ENCODE data around the gene NFATC2. TPM values are rescaled to one million over a fixed set of nuclear protein-coding genes. Genes with fewer than 3 reads are reported as not detected.

Gene NFATC2
- total and polyA plus RNA-seq, 2 of the 4 experiments (the other 2 are of a cell fraction) = 0.18 to 0.38 TPM

DNA sequence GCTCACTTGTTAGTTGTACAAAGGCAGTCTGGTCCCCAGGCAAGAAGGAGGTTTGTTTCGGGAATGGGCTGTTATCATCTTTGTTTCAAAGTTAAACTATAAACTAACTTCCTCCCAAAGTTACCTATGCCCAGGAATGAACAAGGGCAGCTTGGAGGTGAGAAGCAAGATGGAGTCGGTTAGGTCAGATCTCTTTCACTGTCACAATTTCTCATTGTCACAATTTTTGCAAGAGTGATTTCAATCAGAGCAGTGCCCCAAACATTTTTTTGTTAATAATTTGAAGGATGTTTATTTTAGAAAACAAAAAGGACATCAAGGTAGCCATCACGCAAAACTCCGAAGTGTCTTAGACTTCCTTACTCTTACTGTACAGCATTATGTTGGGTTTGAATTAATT lies 170.8 kb downstream of the NFATC2 start:
- peak overlapping the region; percentile 71 for H3K4ac ChIP-seq (ENCODE audit: low read depth, low read length)
- no peak overlapping the region for H3K56ac ChIP-seq (ENCODE audit: extremely low read depth, insufficient read depth, low read length)
- no peak overlapping the region for H2BK15ac ChIP-seq (ENCODE audit: low read depth, low read length)
- dilution Hi-C loops (cut with HindIII; ENCODE audit: low sequenced_read_pairs, unreplicated experiment) = no loop called here
- H3K4me2 ChIP-seq (ENCODE audit: low read depth, low read length) = no peak overlapping the region
- no peak overlapping the region for H3K14ac ChIP-seq (replicated peaks; ENCODE audit: low read depth, low read length)
- no peak overlapping the region for H4K5ac ChIP-seq (ENCODE audit: low read depth, low read length)
- H3K36me3 ChIP-seq (ENCODE audit: control insufficient read depth, insufficient read depth, low read length) = no peaks in the 10 kb centered on the region
- H3K4me1 ChIP-seq (ENCODE audit: control insufficient read depth, insufficient read depth, low read length) = peaks cover 13% of the 10 kb centered on the region
- H3K9ac ChIP-seq (ENCODE audit: low read depth, low read length) = no peak overlapping the region
- no peak overlapping the region for H2BK5ac ChIP-seq (ENCODE audit: low read depth, low read length, poor library complexity, severe bottlenecking)
- H3K18ac ChIP-seq (ENCODE audit: low read depth, low read length) = no peak overlapping the region
- in situ Hi-C loops (cut with MboI; ENCODE audit: low sequenced_read_pairs) = loop anchor here (5.0 kb wide), 3 partner anchors 221 to 711 kb away; no protein-coding TSS in a partner anchor
- H3K27ac ChIP-seq (ENCODE audit: insufficient read depth, low read length) = no peak overlapping the region; the same call in 1 of the 2 replicates
- TF ChIP-seq FOS (IDR thresholded peaks at IDR 0.05; ENCODE audit: low read depth, low read length) = no peak
- no peak for TF ChIP-seq CEBPB (IDR thresholded peaks at IDR 0.05; ENCODE audit: low read depth, low read length)
- no peak for TF ChIP-seq RCOR1 (IDR thresholded peaks at IDR 0.05; ENCODE audit: insufficient replicate concordance, low read length)
- no peak for TF ChIP-seq SMC3 (IDR thresholded peaks at IDR 0.05; ENCODE audit: low read depth, low read length)
- TF ChIP-seq RFX5 (IDR thresholded peaks at IDR 0.05; ENCODE audit: low read depth, low read length) = no peak
- TF ChIP-seq, protein P1, sequence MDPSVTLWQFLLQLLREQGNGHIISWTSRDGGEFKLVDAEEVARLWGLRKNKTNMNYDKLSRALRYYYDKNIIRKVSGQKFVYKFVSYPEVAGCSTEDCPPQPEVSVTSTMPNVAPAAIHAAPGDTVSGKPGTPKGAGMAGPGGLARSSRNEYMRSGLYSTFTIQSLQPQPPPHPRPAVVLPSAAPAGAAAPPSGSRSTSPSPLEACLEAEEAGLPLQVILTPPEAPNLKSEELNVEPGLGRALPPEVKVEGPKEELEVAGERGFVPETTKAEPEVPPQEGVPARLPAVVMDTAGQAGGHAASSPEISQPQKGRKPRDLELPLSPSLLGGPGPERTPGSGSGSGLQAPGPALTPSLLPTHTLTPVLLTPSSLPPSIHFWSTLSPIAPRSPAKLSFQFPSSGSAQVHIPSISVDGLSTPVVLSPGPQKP (IDR thresholded peaks at IDR 0.05; ENCODE audit: borderline replicate concordance, low read depth, low read length) = no peak
- TF ChIP-seq MAZ (IDR thresholded peaks at IDR 0.05; ENCODE audit: borderline replicate concordance, low read depth, low read length) = no peak
- TF ChIP-seq CHD1 (IDR thresholded peaks at IDR 0.05; ENCODE audit: low read depth, low read length) = no peak
- no peak for TF ChIP-seq BHLHE40 (IDR thresholded peaks at IDR 0.05; ENCODE audit: low read depth, low read length)
- no peak for TF ChIP-seq MXI1 (IDR thresholded peaks at IDR 0.05; ENCODE audit: borderline replicate concordance, low read depth, low read length)
- no peak for TF ChIP-seq USF2 (IDR thresholded peaks at IDR 0.05; ENCODE audit: low read depth, low read length)
- H2AK9ac ChIP-seq (replicated peaks; ENCODE audit: low read depth, low read length, poor library complexity) = no peak overlapping the region
- CTCF ChIA-PET = interaction anchor here (1.0 to 1.4 kb wide), 2 partner anchors 249 to 711 kb away, joined by 3 to 6 read pairs; no protein-coding TSS in a partner anchor
- no peak for ATAC-seq (ENCODE audit: low read depth)
- peaks cover 0 to 31% of the 10 kb centered on the region in 2 experiments; a peak in 2 of 4 replicates for H3K79me1 ChIP-seq (ENCODE audit: low read depth in 1 of 2, low read length in 2 of 2)
- peak overlapping the region; percentile 73; the same call in 1 of the 2 replicates for H2BK20ac ChIP-seq (ENCODE audit: low read depth, low read length)
- H3K9me3 ChIP-seq (ENCODE audit: control insufficient read depth, insufficient read depth, low read length) = no peaks in the 10 kb centered on the region
- H2AK5ac ChIP-seq (ENCODE audit: low read depth, low read length) = peak overlapping the region; percentile 74; the same call in 1 of the 2 replicates
- no peak overlapping the region for H3K23ac ChIP-seq (ENCODE audit: low read depth, low read length)
- H2AFZ ChIP-seq (replicated peaks; ENCODE audit: low read length, poor library complexity) = no peak overlapping the region
- H3K9me1 ChIP-seq (ENCODE audit: insufficient read depth, low read length) = peaks cover 26% of the 10 kb centered on the region
- no peaks in the 10 kb centered on the region for H3K27me3 ChIP-seq (ENCODE audit: control insufficient read depth, insufficient read depth, low read length)
- peak overlapping the region; percentile 72; the same call in 1 of the 2 replicates for H4K91ac ChIP-seq (ENCODE audit: insufficient read depth, low read depth, low read length)
- peak overlapping the region; percentile 84 for H2BK120ac ChIP-seq (ENCODE audit: low read depth, low read length)
- no CpG with 5 or more reads among the region's 4 CpGs for WGBS, 2 experiments (ENCODE audit: extremely low coverage in 2 of 2, insufficient read length in 1 of 2)
- peaks cover 2% of the 10 kb centered on the region for H4K20me1 ChIP-seq (ENCODE audit: insufficient read depth, low read length)
- H4K8ac ChIP-seq (ENCODE audit: low read depth in 2 of 2, low read length in 2 of 2) = no peak overlapping the region; a peak in 1 of 4 replicates
- POLR2A ChIA-PET (ENCODE audit: unreplicated experiment) = no interaction called here
- no peak for DNase-seq
- intact Hi-C loops (cut with micrococcal nuclease) = loop anchor here (1.0 to 5.0 kb wide), 4 partner anchors 224 to 711 kb away; no protein-coding TSS in a partner anchor
- H3K4me3 ChIP-seq (ENCODE audit: insufficient read depth, low read depth, low read length) = no peak overlapping the region
- no TSS peak for BruUV-seq (replicated peaks)

Measured in IMR-90 (cell line).